SK-N-SH (cell line): Measurements from ENCODE around the gene FBXO45. TPM values are rescaled to one million over a fixed set of nuclear protein-coding genes. Genes with fewer than 3 reads are reported as not detected.

Experiments used
- CTCF ChIA-PET: fragments of 300-600, 350-600 bp; formaldehyde crosslinking; extraction: SDS; loops from one replicate; lab custom pipeline; 2021; lab: Yijun Ruan, JAX
- POLR2A ChIA-PET: fragments of 350-600 bp; sonication (Branson Sonifier 250); formaldehyde crosslinking; extraction: SDS; loops from one replicate; lab custom pipeline; 2020; ENCODE audit warnings: antibody characterized with exemption, inconsistent platforms; lab: Yijun Ruan, JAX
- DNase-seq: peaks from one replicate; pipeline ENCODE4 v3.0.0; 2012
- H2AFZ ChIP-seq: fragments of 200-600 bp; sonication (generic); 2 replicates; pipeline ENCODE4 v1.8.1; 2016; ENCODE audit warnings: antibody characterized with exemption, mild to moderate bottlenecking, low read depth
- H3F3A ChIP-seq: fragments of 200-600 bp; sonication (generic); replicated peaks from 2 replicates; pipeline ENCODE3; 2016; ENCODE audit warnings: antibody characterized with exemption, mild to moderate bottlenecking; ENCODE audit not compliant: insufficient read depth
- H3K27ac ChIP-seq, 2 experiments: fragments of 200-500 bp in 1 of 2; fragments of 200-600 bp in 1 of 2; sonication (Bioruptor generic) in 1 of 2; sonication (generic), shearing (Covaris generic) in 1 of 2; 2 replicates each; pipeline versions ENCODE4 v1.5.1 to v1.6.1; 2014 to 2016; ENCODE audit warnings: low read depth in 2 of 2, inconsistent platforms in 1 of 2, low read length in 1 of 2, mild to moderate bottlenecking in 1 of 2, mixed read lengths in 1 of 2
- H3K27me3 ChIP-seq: fragments of 200-600 bp; sonication (generic), shearing (Covaris generic); 2 replicates; pipeline ENCODE4 v1.6.1; 2016; ENCODE audit warnings: mixed run types; ENCODE audit not compliant: insufficient read depth
- H3K36me3 ChIP-seq, 2 experiments: fragments of 200-500 bp in 1 of 2; fragments of 200-600 bp in 1 of 2; sonication (Bioruptor generic) in 1 of 2; sonication (generic) in 1 of 2; replicated peaks in 1 of 2; 2 replicates each; pipeline versions ENCODE3 to v1.5.1; 2014 to 2016; ENCODE audit warnings: low read length in 1 of 2, mild to moderate bottlenecking in 1 of 2; ENCODE audit not compliant: insufficient read depth in 2 of 2, control insufficient read depth in 1 of 2
- H3K4me1 ChIP-seq, 2 experiments: fragments of 200-500 bp in 1 of 2; fragments of 200-600 bp in 1 of 2; sonication (Bioruptor generic) in 1 of 2; sonication (generic), shearing (Covaris generic) in 1 of 2; 2 replicates each; pipeline versions ENCODE4 v1.5.1 to v1.6.1; 2014 to 2016; ENCODE audit warnings: low read depth in 1 of 2, low read length in 1 of 2, mixed run types in 1 of 2; ENCODE audit not compliant: insufficient read depth in 2 of 2, control insufficient read depth in 1 of 2
- H3K4me2 ChIP-seq: fragments of 200-600 bp; sonication (generic), shearing (Covaris generic); 2 replicates; pipeline ENCODE4 v1.6.1; 2017; ENCODE audit warnings: mixed run types
- H3K4me3 ChIP-seq, 2 experiments: fragments of 200-500 bp in 1 of 2; fragments of 200-600 bp in 1 of 2; sonication (Bioruptor generic) in 1 of 2; sonication (generic), shearing (Covaris generic) in 1 of 2; 2 replicates each; pipeline versions ENCODE4 v1.5.1 to v1.8.1; 2014 to 2016; ENCODE audit warnings: low read depth in 2 of 2, inconsistent platforms in 1 of 2, low read length in 1 of 2, mild to moderate bottlenecking in 1 of 2, mixed read lengths in 1 of 2, moderate library complexity in 1 of 2
- H3K79me2 ChIP-seq: fragments of 200-600 bp; sonication (generic); 2 replicates; pipeline ENCODE4 v1.8.1; 2017; ENCODE audit warnings: mild to moderate bottlenecking; ENCODE audit not compliant: insufficient read depth
- H3K9ac ChIP-seq: fragments of 200-600 bp; sonication (generic); 2 replicates; pipeline ENCODE4 v1.6.1; 2017; ENCODE audit warnings: mixed run types
- H3K9me2 ChIP-seq: fragments of 200-600 bp; sonication (generic); 2 replicates; pipeline ENCODE4 v1.6.1; 2017; ENCODE audit warnings: mixed run types
- H3K9me3 ChIP-seq: fragments of 200-600 bp; sonication (generic); 2 replicates; pipeline ENCODE4 v1.6.1; 2017; ENCODE audit warnings: mixed run types, mild to moderate bottlenecking, moderate library complexity
- H4K20me1 ChIP-seq: fragments of 200-600 bp; sonication (generic); 2 replicates; pipeline ENCODE4 v1.6.1; 2017; ENCODE audit warnings: mild to moderate bottlenecking, mixed run types; ENCODE audit not compliant: insufficient read depth
- ELF1 ChIP-seq: IDR thresholded peaks from 2 replicates; pipeline ENCODE4 v1.4.0; 2012
- EP300 ChIP-seq, 2 experiments: IDR thresholded peaks; 2 replicates each; pipeline versions ENCODE4 v1.4.0 to v1.6.1; 2012; ENCODE audit warnings: borderline replicate concordance in 1 of 2, low read depth in 1 of 2, low read length in 1 of 2
- FOSL2 ChIP-seq: IDR thresholded peaks from 2 replicates; pipeline ENCODE4 v1.4.0; 2012; ENCODE audit warnings: low read depth, mild to moderate bottlenecking, moderate library complexity, borderline replicate concordance
- GATA2 ChIP-seq: sonication (generic); formaldehyde crosslinking; IDR thresholded peaks from 2 replicates; pipeline ENCODE4 v1.5.0; 2020; ENCODE audit warnings: mild to moderate bottlenecking, missing genetic modification reagents
- MEF2A ChIP-seq: IDR thresholded peaks from 2 replicates; pipeline ENCODE4 v1.4.0; 2012; ENCODE audit warnings: low read depth, borderline replicate concordance
- MXI1 ChIP-seq: IDR thresholded peaks from 2 replicates; pipeline ENCODE4 v1.6.1; 2012; ENCODE audit warnings: mild to moderate bottlenecking, low read depth, low read length, improper control_type of control experiment
- RAD21 ChIP-seq: IDR thresholded peaks from 2 replicates; pipeline ENCODE4 v1.6.1; 2012; ENCODE audit warnings: mild to moderate bottlenecking, low read length
- SMC3 ChIP-seq: IDR thresholded peaks from 2 replicates; pipeline ENCODE4 v1.6.1; 2012; ENCODE audit warnings: low read depth, low read length, improper control_type of control experiment
- WGBS: methylation state at CpG from one replicate; pipeline ENCODE4 v1.1.6; 2017; ENCODE audit warnings: low lambda C conversion rate; 5-methylcytosine and 5-hydroxymethylcytosine counted together
- polyA plus RNA-seq, 3 experiments: library from polyadenylated mRNA; depleted of rRNA; stranded (reverse); fragments of >200 nt; gene quantifications; 2 replicates each; pipeline ENCODE4 v1.2.3, GENCODE V29; 2012
- TF ChIP-seq, protein P1 (sequence below): IDR thresholded peaks from 2 replicates; pipeline ENCODE4 v1.4.0; 2012; ENCODE audit warnings: low read depth, borderline replicate concordance
- TF ChIP-seq, protein P2 (sequence below): IDR thresholded peaks from 2 replicates; pipeline ENCODE4 v1.4.0; 2012; ENCODE audit warnings: low read depth, borderline replicate concordance
- TF ChIP-seq, protein P3 (sequence below): IDR thresholded peaks from 2 replicates; pipeline ENCODE4 v1.4.0; 2012; ENCODE audit warnings: low read depth

FBXO45 gene
- polyA plus RNA-seq, 1 of the 3 experiments (the other 2 are of a cell fraction): 3.2 TPM

DNA sequence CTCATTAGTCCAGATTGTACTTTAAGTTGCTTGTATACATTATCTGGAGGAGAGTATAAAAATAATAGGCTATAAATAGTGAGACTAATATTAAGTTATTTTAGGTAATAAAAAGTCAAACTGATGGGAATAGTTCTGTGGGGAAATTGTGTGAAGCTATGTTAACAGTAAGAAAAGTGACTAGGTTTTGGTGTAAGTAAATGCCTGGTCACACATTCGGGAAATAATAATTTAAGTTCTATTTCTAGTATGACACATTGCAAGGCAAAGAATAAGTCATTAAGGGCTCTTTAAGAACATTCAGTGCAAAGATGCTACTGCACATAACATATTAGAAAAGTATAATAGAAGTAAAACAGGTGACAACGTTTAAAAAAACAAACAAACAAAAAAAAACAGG, 52.2 kb downstream of the FBXO45 start:
- Histone ChIP-seq H2AFZ (no peak overlapping the region), H3K4me2 (no peak overlapping the region), H3K4me1 (no peaks in the 10 kb centered on the region)
- TF ChIP-seq RAD21 (no peak), GATA2 (no peak), EP300 (IDR thresholded peaks at IDR 0.05; ENCODE audit: borderline replicate concordance in 1 of 2, low read depth in 1 of 2, low read length in 1 of 2) (no peak)
- TF ChIP-seq, protein P1, sequence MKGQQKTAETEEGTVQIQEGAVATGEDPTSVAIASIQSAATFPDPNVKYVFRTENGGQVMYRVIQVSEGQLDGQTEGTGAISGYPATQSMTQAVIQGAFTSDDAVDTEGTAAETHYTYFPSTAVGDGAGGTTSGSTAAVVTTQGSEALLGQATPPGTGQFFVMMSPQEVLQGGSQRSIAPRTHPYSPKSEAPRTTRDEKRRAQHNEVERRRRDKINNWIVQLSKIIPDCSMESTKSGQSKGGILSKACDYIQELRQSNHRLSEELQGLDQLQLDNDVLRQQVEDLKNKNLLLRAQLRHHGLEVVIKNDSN: no peak
- TF ChIP-seq, protein P2, sequence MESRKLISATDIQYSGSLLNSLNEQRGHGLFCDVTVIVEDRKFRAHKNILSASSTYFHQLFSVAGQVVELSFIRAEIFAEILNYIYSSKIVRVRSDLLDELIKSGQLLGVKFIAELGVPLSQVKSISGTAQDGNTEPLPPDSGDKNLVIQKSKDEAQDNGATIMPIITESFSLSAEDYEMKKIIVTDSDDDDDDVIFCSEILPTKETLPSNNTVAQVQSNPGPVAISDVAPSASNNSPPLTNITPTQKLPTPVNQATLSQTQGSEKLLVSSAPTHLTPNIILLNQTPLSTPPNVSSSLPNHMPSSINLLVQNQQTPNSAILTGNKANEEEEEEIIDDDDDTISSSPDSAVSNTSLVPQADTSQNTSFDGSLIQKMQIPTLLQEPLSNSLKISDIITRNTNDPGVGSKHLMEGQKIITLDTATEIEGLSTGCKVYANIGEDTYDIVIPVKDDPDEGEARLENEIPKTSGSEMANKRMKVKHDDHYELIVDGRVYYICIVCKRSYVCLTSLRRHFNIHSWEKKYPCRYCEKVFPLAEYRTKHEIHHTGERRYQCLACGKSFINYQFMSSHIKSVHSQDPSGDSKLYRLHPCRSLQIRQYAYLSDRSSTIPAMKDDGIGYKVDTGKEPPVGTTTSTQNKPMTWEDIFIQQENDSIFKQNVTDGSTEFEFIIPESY: no peak
- TF ChIP-seq, all 33 proteins: peak for 0
- CTCF ChIA-PET: no interaction called here
- Histone ChIP-seq H3K9ac (no peak overlapping the region), H3F3A (no peaks in the 10 kb centered on the region), H3K9me2 (no peaks in the 10 kb centered on the region), H3K79me2 (no peaks in the 10 kb centered on the region), H3K27me3 (0 out of 2 replicates have a peak, but pooled peaks cover 5% of the 10 kb centered on the region), H3K4me3 (no peak overlapping the region), H3K9me3 (no peaks in the 10 kb centered on the region), H3K27ac (no peak overlapping the region), H3K36me3 (no peaks in the 10 kb centered on the region), H4K20me1 (no peaks in the 10 kb centered on the region)
- POLR2A ChIA-PET: interaction anchor here (0.5 kb wide), 1 partner anchor 321 kb away, joined by 3 read pairs; no protein-coding TSS in a partner anchor
- no peak for DNase-seq
- 79% methylated on average over 2 of the region's 2 CpGs for WGBS

DNA sequence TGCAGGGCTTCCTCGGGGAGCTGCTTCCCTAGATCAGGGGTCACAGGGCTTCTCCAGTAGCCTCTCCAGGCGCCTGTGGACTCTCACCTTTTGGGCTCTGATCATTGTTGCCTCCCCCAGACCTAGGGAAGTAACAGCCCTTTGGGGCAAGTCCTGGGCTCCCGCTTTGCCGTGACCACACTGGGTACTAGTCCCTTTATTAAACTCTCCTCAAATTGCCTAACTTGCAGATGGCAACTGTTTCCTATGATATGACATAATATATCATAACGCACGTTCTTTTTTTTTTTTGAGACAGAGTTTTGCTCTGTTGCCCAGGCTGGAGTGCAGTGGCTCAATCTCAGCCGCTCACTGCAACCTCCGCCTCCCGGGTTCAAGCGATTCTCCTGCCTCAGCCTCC, 53.2 kb downstream of the FBXO45 start:
- Histone ChIP-seq H3K36me3 (no peaks in the 10 kb centered on the region), H3F3A (no peaks in the 10 kb centered on the region), H3K4me1 (no peaks in the 10 kb centered on the region), H3K79me2 (no peaks in the 10 kb centered on the region), H3K4me2 (no peak overlapping the region), H2AFZ (no peak overlapping the region), H3K27me3 (0 out of 2 replicates have a peak, but pooled peaks cover 5% of the 10 kb centered on the region), H3K9me2 (no peaks in the 10 kb centered on the region), H4K20me1 (no peaks in the 10 kb centered on the region)
- 83% methylated on average over 10 of the region's 10 CpGs for WGBS
- no peak for DNase-seq
- CTCF ChIA-PET: interaction anchor here (2.2 kb wide), 1 partner anchor 12 kb away, joined by 9 read pairs; no protein-coding TSS in a partner anchor
- TF ChIP-seq MXI1 (no peak), FOSL2 (no peak), MEF2A (no peak), ELF1 (no peak), SMC3 (no peak)
- TF ChIP-seq, protein P3, sequence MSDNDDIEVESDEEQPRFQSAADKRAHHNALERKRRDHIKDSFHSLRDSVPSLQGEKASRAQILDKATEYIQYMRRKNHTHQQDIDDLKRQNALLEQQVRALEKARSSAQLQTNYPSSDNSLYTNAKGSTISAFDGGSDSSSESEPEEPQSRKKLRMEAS: no peak
- TF ChIP-seq, all 33 proteins: peak for 0
- no peak overlapping the region for H3K4me3 ChIP-seq
- H3K27ac ChIP-seq: no peak overlapping the region
- H3K9ac ChIP-seq: no peak overlapping the region
- H3K9me3 ChIP-seq: no peaks in the 10 kb centered on the region
- POLR2A ChIA-PET: no interaction called here
